ENCODE results near the gene PATL1.

DNA sequence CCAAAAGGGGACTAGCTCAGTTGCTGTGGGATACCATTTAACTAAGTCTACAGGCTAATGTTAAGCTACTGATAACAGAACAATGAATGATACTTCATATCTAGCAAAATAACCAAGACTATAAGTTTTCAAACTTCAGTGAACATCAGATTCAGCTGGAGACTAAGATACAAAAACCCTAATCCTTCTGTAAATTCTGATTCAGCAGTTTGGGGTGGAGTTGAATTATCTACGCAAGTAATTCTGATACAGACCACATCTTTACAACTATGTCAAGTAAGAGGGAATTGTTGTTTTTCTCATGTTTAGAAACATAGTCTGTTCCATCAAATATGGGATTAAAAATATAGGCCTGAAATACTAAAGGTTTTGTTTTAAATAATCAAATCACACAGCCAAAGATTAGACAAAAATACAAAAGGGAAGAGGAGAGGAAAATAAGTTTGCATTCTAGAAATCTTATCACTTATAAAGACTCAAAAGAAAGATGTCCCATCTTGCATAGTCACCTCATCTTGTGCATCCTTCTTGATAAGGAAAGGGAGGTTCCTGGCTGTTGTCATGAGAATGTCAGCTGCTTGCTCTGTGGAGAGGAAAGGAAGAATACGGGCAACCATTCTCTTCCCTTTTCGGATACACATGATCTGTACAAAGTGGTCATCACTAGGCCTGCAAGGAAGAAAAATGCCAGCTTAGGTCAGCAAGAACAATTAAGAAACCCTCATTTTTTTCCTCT lies 21.4 kb downstream of the PATL1 start:
- no peak for TF ChIP-seq EZH2phosphoT487 (IDR thresholded peaks at IDR 0.05; ENCODE audit: insufficient read depth, low read depth)
- TF ChIP-seq EZH2 (IDR thresholded peaks at IDR 0.05; ENCODE audit: insufficient read depth, poor library complexity, severe bottlenecking): no peak
